Measurements from ENCODE around the gene ZNF600.
"Not testable (repeated sequence)": the region's sequence is repeated elsewhere in the genome, so short reads cannot be mapped to it uniquely, and the experiment has no call there.

GRCh38 chr19:52715330-52715729 is 71.3 kb downstream of the ZNF600 start:
- not testable (repeated sequence) for TF ChIP-seq CTCF, POLR2AphosphoS5, POLR2A (IDR thresholded peaks at IDR 0.05)

Data from suprapubic skin (tissue), 4 donors.